ENCODE results near the gene ARV1. TPM values are rescaled to one million over a fixed set of nuclear protein-coding genes. Genes with fewer than 3 reads are reported as not detected.
"Not testable (repeated sequence)": the region's sequence is repeated elsewhere in the genome, so short reads cannot be mapped to it uniquely, and the experiment has no call there.

The ARV1 gene
- total RNA-seq, 1 donor from 2014 or later, result 14.3 TPM

DNA sequence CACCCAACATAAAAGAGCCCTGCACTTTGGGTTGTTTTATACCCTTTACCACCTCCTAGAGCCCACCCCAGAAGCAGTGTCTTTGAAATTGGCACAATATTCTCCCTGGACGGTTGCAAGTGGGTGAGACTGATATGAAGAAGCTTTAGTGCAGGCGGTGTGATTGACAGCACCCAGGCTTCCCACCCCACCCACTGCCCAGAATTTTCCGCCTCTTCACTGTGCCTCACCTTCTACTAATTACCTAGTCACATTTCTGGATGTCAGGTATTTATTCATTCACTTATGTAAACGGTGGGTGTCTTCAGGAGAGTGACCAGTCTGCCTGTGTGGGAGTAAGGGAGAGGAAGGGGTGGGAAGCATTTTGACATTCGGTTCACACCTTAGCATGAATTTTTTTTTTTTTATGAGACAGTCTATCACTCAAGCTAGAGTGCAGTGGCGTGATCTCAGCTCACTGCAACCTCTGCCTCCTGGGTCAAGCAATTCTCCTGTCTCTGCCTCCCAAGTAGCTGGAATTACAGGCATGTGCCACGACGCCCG, 62.9 kb downstream of the ARV1 start:
- H3K4me3 Mint-ChIP-seq, result peak overlapping the region; percentile 80

DNA sequence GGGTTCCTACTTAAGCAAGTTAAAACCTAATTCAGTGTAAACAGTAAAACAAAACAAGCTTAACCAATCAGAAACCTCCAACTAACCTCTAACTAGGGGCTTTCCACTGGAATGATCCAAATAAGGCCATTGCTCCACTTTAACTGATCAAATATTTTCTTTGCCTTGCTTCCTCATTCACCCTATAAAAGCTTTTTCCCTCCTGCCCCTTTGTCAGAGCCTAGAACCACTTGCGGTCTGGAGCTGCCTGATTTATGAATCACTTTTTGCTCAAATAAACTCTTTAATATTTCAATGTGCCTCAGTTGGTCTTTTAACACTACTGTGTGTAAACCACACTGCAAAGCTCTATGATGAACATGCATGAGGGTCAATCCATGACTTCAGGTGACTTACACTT, 65.7 kb downstream of the ARV1 start:
- no peak overlapping the region for H3K4me3 Mint-ChIP-seq
- H3K27ac Mint-ChIP-seq, result no peak overlapping the region
- peaks cover 6% of the 10 kb centered on the region for H3K4me1 Mint-ChIP-seq (ENCODE audit: low read depth)
- intact Hi-C loops (cut with micrococcal nuclease), result loop anchor here (5.0 kb wide), 1 partner anchor 168 kb away; no protein-coding TSS in a partner anchor
- peaks cover 2% of the 10 kb centered on the region for H3K36me3 Mint-ChIP-seq (ENCODE audit: low read depth)
- H3K27me3 Mint-ChIP-seq (ENCODE audit: insufficient read depth), result peaks cover 68% of the 10 kb centered on the region
- no peak for DNase-seq (ENCODE audit: low spot score)
- H3K9me3 Mint-ChIP-seq, result peaks cover 9% of the 10 kb centered on the region

More for the DNA sequence above, 62.9 kb downstream of the ARV1 start:
- Mint-ChIP-seq H3K4me1 (ENCODE audit: low read depth) (peaks cover 23% of the 10 kb centered on the region), H3K27me3 (ENCODE audit: insufficient read depth) (peaks cover 50% of the 10 kb centered on the region), H3K9me3 (peaks cover 9% of the 10 kb centered on the region), H3K27ac (no peak overlapping the region), H3K36me3 (ENCODE audit: low read depth) (peaks cover 7% of the 10 kb centered on the region)
- intact Hi-C loops (cut with micrococcal nuclease), result loop anchor here (2.0 to 5.0 kb wide), 2 partner anchors 125 to 171 kb away; no protein-coding TSS in a partner anchor
- DNase-seq (ENCODE audit: low spot score), result no peak

GRCh38 chr1:231045286-231045685, 66.4 kb downstream of the ARV1 start:
- Mint-ChIP-seq H3K27me3 (ENCODE audit: insufficient read depth) (peaks cover 67% of the 10 kb centered on the region), H3K4me1 (ENCODE audit: low read depth) (peaks cover 6% of the 10 kb centered on the region), H3K27ac (no peak overlapping the region), H3K4me3 (no peak overlapping the region), H3K9me3 (peaks cover 9% of the 10 kb centered on the region), H3K36me3 (ENCODE audit: low read depth) (peaks cover 2% of the 10 kb centered on the region)
- no peak for DNase-seq (ENCODE audit: low spot score)
- intact Hi-C loops (cut with micrococcal nuclease), result no loop called here

DNA sequence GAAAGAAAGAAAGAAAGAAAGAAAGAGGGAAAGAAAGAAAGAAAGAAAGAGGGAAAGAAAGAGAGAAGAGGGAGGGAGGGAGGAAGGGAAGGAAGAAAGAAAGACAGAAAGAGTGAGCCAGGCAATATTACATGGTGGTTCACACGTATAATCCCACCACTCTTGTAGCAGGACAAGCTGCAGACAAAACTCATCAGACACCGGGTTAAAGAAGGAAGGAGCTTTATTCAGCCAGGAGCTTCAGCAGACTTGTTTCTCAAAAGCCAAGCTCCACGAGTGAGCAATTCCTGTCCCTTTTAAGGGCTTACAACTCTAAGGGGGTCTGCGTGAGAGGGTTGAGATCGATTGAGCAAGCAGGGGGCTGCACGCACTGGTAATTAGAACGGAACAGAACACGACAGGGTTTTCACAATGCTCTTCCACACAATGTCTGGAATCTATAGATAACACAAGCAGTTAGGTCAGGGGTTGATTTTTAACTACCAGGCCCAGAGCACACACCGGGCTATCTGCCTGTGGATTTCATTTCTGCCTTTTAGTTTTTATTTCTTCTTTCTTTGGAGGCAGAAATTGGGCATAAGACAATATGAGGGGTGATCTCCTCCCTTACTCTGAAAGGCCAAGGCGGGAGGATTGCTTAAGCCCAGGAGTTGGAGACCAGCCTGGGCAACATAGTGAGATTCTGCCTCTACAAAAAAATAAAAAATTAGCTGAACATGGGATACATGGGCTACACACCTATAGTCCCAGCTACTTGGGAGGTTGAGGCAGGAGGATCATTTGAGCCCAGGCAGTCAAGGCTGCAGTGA, 67.2 kb downstream of the ARV1 start:
- H3K27ac Mint-ChIP-seq; H3K4me3 Mint-ChIP-seq; H3K4me1 Mint-ChIP-seq (ENCODE audit: low read depth); H3K36me3 Mint-ChIP-seq (ENCODE audit: low read depth); DNase-seq (ENCODE audit: low spot score); intact Hi-C loops (cut with micrococcal nuclease); H3K9me3 Mint-ChIP-seq: not testable (repeated sequence)
- peaks cover 65% of the 10 kb centered on the region for H3K27me3 Mint-ChIP-seq (ENCODE audit: insufficient read depth)

DNA sequence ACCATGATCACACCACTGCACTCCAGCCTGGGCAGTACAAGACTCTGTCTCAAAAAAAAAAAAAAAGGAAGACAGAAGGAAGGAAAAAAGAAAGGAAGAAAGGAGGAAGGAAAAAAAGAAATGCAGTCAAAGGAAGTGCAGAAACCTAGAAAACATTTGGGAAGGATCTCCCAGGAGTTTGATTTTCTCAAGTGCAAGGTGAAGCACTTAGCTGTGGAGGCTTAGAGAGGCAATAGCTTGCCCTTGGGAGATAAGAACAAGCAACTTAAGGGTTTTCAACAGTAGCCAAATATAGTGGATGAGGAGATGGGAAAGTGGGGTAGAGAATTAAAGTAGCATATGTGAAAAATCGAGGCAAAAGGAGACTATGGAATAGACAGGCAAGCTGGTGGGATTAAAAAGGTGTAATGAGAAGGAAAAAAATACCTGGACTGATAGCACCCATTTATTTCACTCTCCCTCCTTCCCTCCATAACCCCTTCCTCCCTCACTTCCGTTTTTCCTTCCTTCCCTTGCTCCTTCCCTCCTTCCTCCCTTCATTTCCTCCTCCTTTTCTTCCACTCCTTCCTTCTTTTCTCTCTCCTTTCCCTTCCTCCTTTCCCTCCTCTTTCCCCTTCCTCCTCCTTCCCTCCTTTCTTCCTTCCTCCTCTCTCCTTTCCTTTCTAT, 68.0 kb downstream of the ARV1 start:
- Mint-ChIP-seq H3K27ac (no peak overlapping the region), H3K36me3 (ENCODE audit: low read depth) (no peaks in the 10 kb centered on the region), H3K9me3 (peaks cover 9% of the 10 kb centered on the region), H3K4me1 (ENCODE audit: low read depth) (no peaks in the 10 kb centered on the region), H3K4me3 (no peak overlapping the region), H3K27me3 (ENCODE audit: insufficient read depth) (peaks cover 59% of the 10 kb centered on the region)
- intact Hi-C loops (cut with micrococcal nuclease), result no loop called here
- no peak for DNase-seq (ENCODE audit: low spot score)

- H3K4me1 Mint-ChIP-seq (ENCODE audit: low read depth); DNase-seq (ENCODE audit: low spot score); H3K27ac Mint-ChIP-seq; H3K36me3 Mint-ChIP-seq (ENCODE audit: low read depth); intact Hi-C loops (cut with micrococcal nuclease); H3K9me3 Mint-ChIP-seq; H3K4me3 Mint-ChIP-seq: not testable (repeated sequence)
- peaks cover 53% of the 10 kb centered on the region for H3K27me3 Mint-ChIP-seq (ENCODE audit: insufficient read depth)
Measured at GRCh38 chr1:231047529-231047928, 68.6 kb downstream of the ARV1 start.

DNA sequence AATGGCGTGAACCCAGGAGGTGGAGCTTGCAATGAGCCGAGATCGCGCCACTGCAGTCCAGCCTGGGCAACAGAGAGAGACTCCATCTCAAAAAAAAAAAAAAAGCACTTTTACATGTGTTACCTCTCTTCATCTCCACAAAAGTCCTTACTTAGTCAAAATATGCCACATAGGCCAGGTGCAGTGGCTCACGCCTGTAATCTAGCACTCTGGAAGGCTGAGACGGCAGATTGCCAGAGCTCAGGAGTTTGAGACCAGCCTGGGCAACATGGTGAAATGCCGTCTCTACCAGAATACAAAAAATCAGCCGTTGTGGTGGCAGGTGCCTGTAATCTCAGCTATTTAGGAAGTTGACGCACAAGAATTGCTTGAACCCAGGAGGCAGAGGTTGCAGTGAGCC, 69.5 kb downstream of the ARV1 start:
- Mint-ChIP-seq H3K27me3 (ENCODE audit: insufficient read depth) (peaks cover 47% of the 10 kb centered on the region), H3K4me1 (ENCODE audit: low read depth) (peaks cover 10% of the 10 kb centered on the region)
- H3K27ac Mint-ChIP-seq; intact Hi-C loops (cut with micrococcal nuclease); H3K9me3 Mint-ChIP-seq; H3K4me3 Mint-ChIP-seq; DNase-seq (ENCODE audit: low spot score); H3K36me3 Mint-ChIP-seq (ENCODE audit: low read depth): not testable (repeated sequence)

DNA sequence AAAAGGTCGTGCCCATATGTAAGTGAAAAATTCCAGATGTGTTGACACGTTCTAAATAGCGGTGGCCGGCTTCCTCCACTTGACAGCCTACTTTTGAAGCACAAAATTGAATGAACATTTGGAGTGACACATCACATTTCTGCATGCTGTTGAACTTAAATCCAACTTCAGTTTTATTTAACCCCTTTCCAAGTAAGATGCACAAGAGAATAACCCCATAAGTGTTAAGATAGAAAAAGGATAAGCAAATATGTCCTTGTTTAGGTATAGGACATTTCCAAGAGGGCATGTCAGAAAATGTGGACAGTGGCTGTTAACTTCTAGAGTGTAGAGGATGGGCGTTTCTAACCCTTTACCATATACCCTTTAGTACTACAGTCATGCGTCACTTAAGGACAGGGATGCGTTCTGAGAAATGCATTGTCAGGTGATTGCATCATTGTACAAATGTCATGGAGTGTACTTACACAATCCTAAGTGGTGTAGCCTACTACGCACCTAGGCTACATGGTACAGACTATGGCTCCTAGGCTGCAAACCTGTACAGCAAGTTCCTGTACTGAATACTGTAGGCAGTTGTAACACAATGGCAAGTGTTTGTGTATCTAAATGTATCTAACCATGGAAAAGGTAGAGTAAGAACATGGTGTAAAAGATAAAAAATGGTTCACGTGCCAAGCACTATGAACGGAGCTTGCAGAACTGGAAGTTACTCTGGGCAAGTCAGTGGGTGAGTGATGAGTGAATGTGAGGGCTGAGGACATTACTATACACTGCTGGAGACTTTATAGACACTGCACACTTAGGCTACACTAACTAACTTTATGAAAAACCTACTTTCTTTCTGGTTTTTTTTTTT, 70.5 kb downstream of the ARV1 start:
- H3K4me3 Mint-ChIP-seq, result no peak overlapping the region
- no peak overlapping the region for H3K27ac Mint-ChIP-seq
- H3K36me3 Mint-ChIP-seq (ENCODE audit: low read depth), result no peaks in the 10 kb centered on the region
- intact Hi-C loops (cut with micrococcal nuclease), result no loop called here
- no peak for DNase-seq (ENCODE audit: low spot score)
- H3K27me3 Mint-ChIP-seq (ENCODE audit: insufficient read depth), result peaks cover 37% of the 10 kb centered on the region
- H3K4me1 Mint-ChIP-seq (ENCODE audit: low read depth), result peaks cover 19% of the 10 kb centered on the region
- peaks cover 9% of the 10 kb centered on the region for H3K9me3 Mint-ChIP-seq

Other genes starting within 250 kb of the ARV1 start
- gene CAPN9, start 231.7 kb upstream of the ARV1 start, total RNA-seq, result not detected in 2 replicates
- gene C1orf198, start 110.6 kb upstream of the ARV1 start, total RNA-seq, result 14.1 and 14.6 TPM in 2 replicates
- 20.7 and 21.8 TPM in 2 replicates for gene TTC13, start 233 bp upstream of the ARV1 start, total RNA-seq
- 23.2 and 28.0 TPM in 2 replicates for gene FAM89A, start 61.2 kb downstream of the ARV1 start, total RNA-seq
- gene TRIM67, start 183.0 kb downstream of the ARV1 start, total RNA-seq, result not detected in 2 replicates

Measured in activated T-helper 1 cell treated with anti-CD3 and anti-CD28 coated beads, Interleukin-12 subunit alpha, Interleukin-12 subunit beta, Interleukin-2, Interleukin-4 antibody, amounts not matched to agents 30 ng/mL and 10 ng/mL and 1 ng/mL, durations not matched to agents 14 hours and 24 hours and 36 hours (primary cell).